ENCODE measurements around the gene ATF7IP2.
"Not testable (repeated sequence)": the region's sequence is repeated elsewhere in the genome, so short reads cannot be mapped to it uniquely, and the experiment has no call there.

ATF7IP2 gene

GRCh38 chr16:10356870-10357842 lies 28.7 kb upstream of the ATF7IP2 start:
- Histone ChIP-seq H3K4me1 (peaks cover 6% of the 10 kb centered on the region), H3K36me3 (peaks cover 7% of the 10 kb centered on the region; the same call in 1 of the 2 replicates), H3K9me3 (peaks cover 23% of the 10 kb centered on the region), H4K20me1 (no peaks in the 10 kb centered on the region), H3K27me3 (no peaks in the 10 kb centered on the region), H3K9ac (no peak overlapping the region), H3K4me3 (no peak overlapping the region), H3K4me2 (no peak overlapping the region), H3K27ac (no peak overlapping the region)
- no peak for TF ChIP-seq Cebpa-rat (IDR thresholded peaks at IDR 0.05)

- not testable (repeated sequence) for H3K27ac ChIP-seq, H3K4me3 ChIP-seq, H3K27me3 ChIP-seq, H3K9me3 ChIP-seq, H3K9ac ChIP-seq, H4K20me1 ChIP-seq, H3K36me3 ChIP-seq
- Histone ChIP-seq H3K4me2 (peak overlapping the region; percentile 48; the same call in 1 of the 2 replicates), H3K4me1 (peaks cover 17% of the 10 kb centered on the region)
Observed at GRCh38 chr16:10361747-10362076, 24.1 kb upstream of the ATF7IP2 start.

GRCh38 chr16:10362077-10362863 lies 23.6 kb upstream of the ATF7IP2 start:
- no peak overlapping the region for H3K4me3 ChIP-seq
- no peaks in the 10 kb centered on the region for H3K27me3 ChIP-seq
- no peak overlapping the region for H3K9ac ChIP-seq
- H4K20me1 ChIP-seq, result no peaks in the 10 kb centered on the region
- TF ChIP-seq Cebpa-rat (IDR thresholded peaks at IDR 0.05), result no peak
- no peak overlapping the region for H3K27ac ChIP-seq
- H3K4me2 ChIP-seq, result peak overlapping the region; percentile 48
- H3K4me1 ChIP-seq, result peaks cover 17% of the 10 kb centered on the region
- 0 out of 2 replicates have a peak, but pooled peaks cover under 1% of the 10 kb centered on the region for H3K36me3 ChIP-seq
- peaks cover 1% of the 10 kb centered on the region for H3K9me3 ChIP-seq

GRCh38 chr16:10362864-10363197 lies 23.0 kb upstream of the ATF7IP2 start:
- Histone ChIP-seq H3K4me2 (peak overlapping the region; percentile 48), H3K4me1 (peaks cover 17% of the 10 kb centered on the region)
- not testable (repeated sequence) for H3K27me3 ChIP-seq, H3K4me3 ChIP-seq, H3K36me3 ChIP-seq, H3K9me3 ChIP-seq, H4K20me1 ChIP-seq, H3K9ac ChIP-seq, H3K27ac ChIP-seq

- H3K36me3 ChIP-seq, H3K4me3 ChIP-seq, H3K27me3 ChIP-seq, H3K27ac ChIP-seq, H3K9ac ChIP-seq, H4K20me1 ChIP-seq, H3K4me2 ChIP-seq: not testable (repeated sequence)
- Histone ChIP-seq H3K4me1 (peaks cover 16% of the 10 kb centered on the region), H3K9me3 (peaks cover 17% of the 10 kb centered on the region)
Observed at GRCh38 chr16:10366619-10367018, 19.2 kb upstream of the ATF7IP2 start.

GRCh38 chr16:10367616-10368188 lies 18.2 kb upstream of the ATF7IP2 start:
- no peak overlapping the region for H3K27ac ChIP-seq
- peaks cover 17% of the 10 kb centered on the region for H3K9me3 ChIP-seq
- no peaks in the 10 kb centered on the region for H4K20me1 ChIP-seq
- H3K36me3 ChIP-seq, result no peaks in the 10 kb centered on the region
- no peaks in the 10 kb centered on the region for H3K27me3 ChIP-seq
- no peak for TF ChIP-seq Cebpa-rat (IDR thresholded peaks at IDR 0.05)
- no peak overlapping the region for H3K9ac ChIP-seq
- H3K4me1 ChIP-seq, result peaks cover 5% of the 10 kb centered on the region
- H3K4me2 ChIP-seq, result no peak overlapping the region
- H3K4me3 ChIP-seq, result no peak overlapping the region

GRCh38 chr16:10368969-10369551 lies 16.8 kb upstream of the ATF7IP2 start:
- H3K4me2 ChIP-seq, result no peak overlapping the region

GRCh38 chr16:10370096-10370726 lies 15.7 kb upstream of the ATF7IP2 start:
- H4K20me1 ChIP-seq, result no peaks in the 10 kb centered on the region
- H3K36me3 ChIP-seq, result no peaks in the 10 kb centered on the region
- H3K4me1 ChIP-seq, result no peaks in the 10 kb centered on the region
- H3K4me3 ChIP-seq, result no peak overlapping the region
- no peaks in the 10 kb centered on the region for H3K27me3 ChIP-seq
- no peak for TF ChIP-seq Cebpa-rat (IDR thresholded peaks at IDR 0.05)
- H3K9me3 ChIP-seq, result peaks cover 32% of the 10 kb centered on the region
- no peak overlapping the region for H3K4me2 ChIP-seq
- no peak overlapping the region for H3K27ac ChIP-seq
- no peak overlapping the region for H3K9ac ChIP-seq

More at GRCh38 chr16:10368969-10369551, 16.8 kb upstream of the ATF7IP2 start:
- H3K27ac ChIP-seq, result no peak overlapping the region
- no peaks in the 10 kb centered on the region for H3K27me3 ChIP-seq
- no peaks in the 10 kb centered on the region for H3K36me3 ChIP-seq
- TF ChIP-seq Cebpa-rat (IDR thresholded peaks at IDR 0.05), result no peak
- no peak overlapping the region for H3K9ac ChIP-seq
- H3K4me3 ChIP-seq, result no peak overlapping the region
- H4K20me1 ChIP-seq, result no peaks in the 10 kb centered on the region
- H3K4me1 ChIP-seq, result no peaks in the 10 kb centered on the region
- H3K9me3 ChIP-seq, result peaks cover 23% of the 10 kb centered on the region

- no peak overlapping the region for H3K27ac ChIP-seq
- no peak overlapping the region for H3K4me2 ChIP-seq
- H3K4me3 ChIP-seq, result no peak overlapping the region
- no peak overlapping the region for H3K9ac ChIP-seq
- peaks cover 45% of the 10 kb centered on the region for H3K9me3 ChIP-seq
- no peaks in the 10 kb centered on the region for H3K27me3 ChIP-seq
- no peaks in the 10 kb centered on the region for H3K36me3 ChIP-seq
- H4K20me1 ChIP-seq, result no peaks in the 10 kb centered on the region
- TF ChIP-seq Cebpa-rat (IDR thresholded peaks at IDR 0.05), result no peak
- H3K4me1 ChIP-seq, result no peaks in the 10 kb centered on the region
Observed at GRCh38 chr16:10371592-10371991, 14.3 kb upstream of the ATF7IP2 start.

Measured in BLaER1 (cell line).